Measurements from ENCODE around the gene NUDT16L1.

NUDT16L1 gene

DNA sequence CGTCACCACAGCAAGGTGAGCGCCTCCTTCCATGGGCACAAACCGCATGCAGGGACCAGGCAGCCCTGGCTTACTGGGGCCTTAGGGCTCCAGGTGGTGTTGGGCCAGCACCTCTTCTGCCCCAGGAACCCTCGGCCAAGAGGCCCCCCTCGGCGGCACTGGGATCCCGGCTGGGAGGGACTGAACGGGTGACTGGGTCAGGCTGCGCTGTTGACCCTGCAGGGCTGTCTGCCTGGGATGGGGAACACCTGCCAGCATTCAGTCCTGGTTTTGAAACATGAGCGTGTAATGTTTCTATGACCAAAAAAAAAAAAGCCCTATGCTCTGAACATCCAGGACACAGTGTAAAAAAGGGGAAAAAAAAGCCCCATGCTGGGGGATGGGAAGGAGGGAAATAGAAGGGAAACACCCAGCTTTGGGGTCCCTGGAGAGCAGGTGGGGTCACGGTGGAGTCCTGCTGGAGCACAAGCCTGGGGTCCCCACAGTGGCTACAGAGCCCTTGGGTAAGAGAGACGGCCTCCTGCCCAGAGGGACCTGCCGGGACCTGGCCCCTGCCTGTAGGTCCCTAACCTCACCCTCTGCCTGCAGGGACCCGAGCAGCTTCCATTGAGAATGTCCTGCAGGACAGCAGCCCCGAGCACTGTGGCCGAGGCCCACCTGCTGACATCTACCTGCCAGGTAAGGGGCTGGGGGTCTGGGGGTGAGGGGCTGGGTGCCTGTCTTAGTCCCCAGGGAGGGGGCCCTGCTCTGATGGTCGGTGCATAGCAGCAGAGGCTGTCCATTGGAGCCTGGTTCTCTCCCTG is 9.9 kb upstream of the NUDT16L1 start:
- DNase-seq (no peak), ATAC-seq (no peak)

DNA sequence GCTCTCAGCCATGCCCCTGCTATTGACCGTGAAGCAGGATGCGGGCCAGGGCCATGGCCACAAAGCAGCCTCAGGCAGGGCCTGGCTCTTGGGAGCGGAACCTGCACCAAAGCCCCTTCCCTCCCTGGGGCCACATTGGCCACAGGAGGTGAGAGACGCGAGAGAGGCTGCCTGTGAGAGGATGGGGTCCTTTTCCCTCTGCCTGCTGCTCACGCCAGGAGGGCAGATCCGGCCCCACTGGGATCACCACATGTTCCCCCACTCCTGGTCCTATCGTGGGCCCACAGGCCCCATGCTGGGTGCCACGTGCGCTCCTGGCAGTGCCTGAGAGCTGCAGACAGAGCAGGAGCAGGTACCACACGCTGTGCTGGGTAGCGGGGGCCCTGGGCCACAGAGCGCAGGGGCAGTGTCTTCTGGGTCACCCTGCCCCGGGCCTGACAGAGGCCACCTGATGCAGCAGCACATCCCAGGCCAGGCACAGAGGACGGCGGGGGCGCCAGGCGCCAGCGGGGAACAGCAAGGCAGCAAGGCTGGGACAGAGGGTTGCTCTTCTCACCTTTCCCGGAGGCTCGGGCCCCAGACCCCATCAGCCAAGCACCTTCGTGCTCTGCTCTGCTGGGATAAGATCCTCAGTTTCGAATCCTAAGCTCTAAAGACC is 9.2 kb upstream of the NUDT16L1 start:
- ATAC-seq, result no peak

GRCh38 chr16:4684763-4685162 is 8.6 kb upstream of the NUDT16L1 start:
- no peak for DNase-seq
- ATAC-seq, result no peak

More for the DNA sequence above, 9.2 kb upstream of the NUDT16L1 start:
- no peak for DNase-seq

DNA sequence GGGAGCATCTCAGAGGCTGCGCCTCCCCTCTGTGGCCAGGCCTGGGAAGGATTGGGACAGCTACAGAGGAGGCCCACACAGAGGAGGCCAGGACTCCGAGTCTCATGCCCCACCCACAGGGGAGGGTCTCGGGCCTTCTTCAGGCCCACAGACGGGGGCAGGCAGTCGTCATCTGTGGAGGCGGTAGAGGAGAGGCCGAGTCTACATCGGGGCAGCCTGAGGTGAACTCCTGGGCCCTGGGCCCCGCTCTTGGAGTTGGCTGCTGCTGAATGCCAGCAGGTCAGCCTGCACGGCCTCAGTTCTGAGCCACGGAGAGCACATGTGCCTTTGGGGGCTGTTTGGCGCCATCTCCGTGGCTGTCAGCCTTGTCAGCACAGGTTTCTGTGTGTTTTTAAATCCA is 8.1 kb upstream of the NUDT16L1 start:
- DNase-seq (no peak), ATAC-seq (no peak)

- DNase-seq, result no peak
- no peak for ATAC-seq
Measured at GRCh38 chr16:4685776-4686496, 7.4 kb upstream of the NUDT16L1 start.

GRCh38 chr16:4686497-4687210 is 6.7 kb upstream of the NUDT16L1 start:
- ATAC-seq (no peak), DNase-seq (no peak)

DNA sequence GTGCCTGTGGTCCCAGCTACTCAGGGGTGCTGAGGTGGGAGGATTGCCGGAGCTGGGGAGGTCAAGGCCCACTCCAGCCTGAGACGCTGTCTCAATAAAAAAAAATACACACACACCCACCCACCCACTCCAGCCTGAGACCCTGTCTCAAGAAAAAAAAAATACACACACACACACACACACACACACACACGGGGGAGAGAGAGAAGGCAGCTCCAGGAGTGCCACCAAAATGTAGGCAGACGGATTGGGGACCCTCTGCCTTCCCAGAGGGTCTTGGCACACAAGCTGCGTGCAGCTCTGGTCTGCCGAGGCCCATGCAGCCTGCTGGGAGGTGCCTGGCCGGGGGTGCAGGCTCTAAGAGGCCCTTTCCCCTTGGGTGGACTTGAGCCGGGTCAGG is 5.9 kb upstream of the NUDT16L1 start:
- DNase-seq (no peak), ATAC-seq (no peak)

DNA sequence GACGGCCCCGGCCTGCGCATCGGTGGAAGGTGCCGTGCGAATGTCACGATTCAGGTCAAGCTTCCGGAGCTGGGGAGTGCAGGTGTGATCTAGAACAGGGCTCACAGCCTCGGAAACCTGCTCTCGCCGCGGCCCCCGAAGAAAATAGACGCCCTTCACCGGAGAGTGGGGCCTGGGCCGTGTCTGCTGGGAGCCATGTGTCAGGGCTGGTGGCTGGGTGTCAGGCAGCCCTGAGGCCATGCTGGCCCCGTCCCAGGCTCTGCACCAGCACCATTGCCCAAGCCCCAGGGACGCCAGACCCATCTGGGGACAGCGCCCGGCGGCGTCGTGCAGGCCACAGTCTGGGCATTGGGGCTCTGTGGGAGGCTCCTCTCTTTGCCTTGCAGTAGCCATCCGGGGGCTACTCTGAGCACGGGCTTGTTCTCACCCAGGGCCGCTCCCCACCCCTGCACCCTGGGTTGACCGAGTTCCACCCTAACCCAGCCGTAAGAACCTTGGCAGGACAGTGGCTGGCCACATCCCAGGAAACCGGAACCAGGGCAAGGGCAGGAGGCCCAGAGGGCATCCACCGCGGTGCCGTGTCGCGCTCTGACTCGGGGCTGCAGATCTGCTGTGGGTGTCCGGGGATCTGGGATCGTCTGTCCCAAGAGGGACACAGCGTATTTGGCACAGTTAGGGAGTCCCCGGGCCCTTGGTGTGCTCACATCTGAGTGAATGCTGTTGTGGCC is 5.3 kb upstream of the NUDT16L1 start:
- DNase-seq, result no peak
- no peak for ATAC-seq

GRCh38 chr16:4688674-4689045 is 4.7 kb upstream of the NUDT16L1 start:
- no peak for DNase-seq
- ATAC-seq, result no peak

DNA sequence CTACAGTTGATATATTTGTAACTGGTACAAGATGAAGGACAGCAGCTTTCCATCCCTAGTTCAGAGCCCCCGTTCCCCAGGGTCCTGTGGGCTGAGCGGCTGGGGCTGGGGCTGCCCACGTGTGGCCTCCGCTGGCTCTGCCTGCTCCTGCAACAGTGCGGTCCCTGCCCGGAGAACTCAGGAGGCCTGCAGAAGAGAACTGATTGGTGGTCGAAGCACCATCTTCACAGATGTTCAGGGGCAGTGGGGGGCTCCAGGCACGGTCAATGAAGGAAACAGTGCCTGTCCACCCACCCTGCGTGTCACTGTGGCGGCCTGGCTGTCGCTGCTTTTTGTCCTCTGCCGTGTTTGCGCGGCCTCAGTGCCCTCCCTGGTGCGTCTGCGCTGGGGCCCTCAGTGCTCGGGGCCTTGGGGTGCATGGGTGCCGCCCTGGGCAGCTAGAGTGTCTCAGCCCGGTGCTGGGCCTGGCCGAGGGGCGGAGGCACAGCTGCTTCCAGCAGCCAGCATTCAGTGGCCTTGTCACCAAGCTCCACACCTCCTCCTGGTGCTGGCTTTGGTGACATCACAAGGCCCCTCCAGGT is 4.2 kb upstream of the NUDT16L1 start:
- no peak for ATAC-seq
- DNase-seq, result no peak

DNA sequence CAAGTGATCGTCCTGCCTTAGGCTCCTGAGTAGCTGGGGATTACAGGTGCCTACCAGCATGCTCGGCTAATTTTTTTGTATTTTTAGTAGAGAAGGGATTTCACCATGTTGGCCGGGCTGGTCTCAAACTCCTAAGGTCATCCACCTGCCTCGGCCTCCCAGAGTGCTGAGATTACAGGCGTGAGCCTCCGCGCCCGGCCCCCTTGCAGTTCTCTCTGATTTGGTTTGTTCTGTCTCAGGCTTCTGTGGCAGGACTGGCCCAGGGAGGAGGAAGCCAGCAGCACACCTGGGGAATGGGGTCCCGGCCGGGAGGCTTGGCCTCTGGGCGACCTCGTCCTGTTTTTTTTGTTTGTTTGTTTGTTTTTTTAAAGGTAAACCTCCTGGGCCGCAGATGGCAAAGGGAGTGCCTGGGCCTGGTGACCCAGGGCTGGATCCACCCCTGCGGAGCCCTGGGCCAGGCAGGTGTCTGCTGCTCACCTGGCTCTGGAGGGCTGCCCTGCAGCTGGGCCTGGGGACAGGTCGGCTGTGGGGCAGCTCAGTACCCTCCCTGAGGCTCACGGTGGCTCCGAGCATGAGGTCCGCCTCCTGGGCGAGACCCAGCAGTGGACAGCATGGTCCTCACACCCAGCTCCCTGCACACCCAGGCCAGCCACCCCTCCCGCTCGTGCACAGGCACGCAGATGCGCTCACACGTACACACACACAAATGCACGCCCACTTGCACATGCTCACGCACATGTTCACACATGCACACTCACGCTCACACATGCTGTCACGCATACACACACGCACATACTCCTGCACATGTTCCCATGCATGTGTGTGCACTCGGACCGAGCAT is 3.3 kb upstream of the NUDT16L1 start:
- ATAC-seq (no peak), DNase-seq (no peak)

- DNase-seq, result no peak
- ATAC-seq, result no peak
Measured at GRCh38 chr16:4690946-4691665, 2.3 kb upstream of the NUDT16L1 start.

- DNase-seq, result no peak
- no peak for ATAC-seq
Measured at GRCh38 chr16:4691666-4692412, 1.5 kb upstream of the NUDT16L1 start.

DNA sequence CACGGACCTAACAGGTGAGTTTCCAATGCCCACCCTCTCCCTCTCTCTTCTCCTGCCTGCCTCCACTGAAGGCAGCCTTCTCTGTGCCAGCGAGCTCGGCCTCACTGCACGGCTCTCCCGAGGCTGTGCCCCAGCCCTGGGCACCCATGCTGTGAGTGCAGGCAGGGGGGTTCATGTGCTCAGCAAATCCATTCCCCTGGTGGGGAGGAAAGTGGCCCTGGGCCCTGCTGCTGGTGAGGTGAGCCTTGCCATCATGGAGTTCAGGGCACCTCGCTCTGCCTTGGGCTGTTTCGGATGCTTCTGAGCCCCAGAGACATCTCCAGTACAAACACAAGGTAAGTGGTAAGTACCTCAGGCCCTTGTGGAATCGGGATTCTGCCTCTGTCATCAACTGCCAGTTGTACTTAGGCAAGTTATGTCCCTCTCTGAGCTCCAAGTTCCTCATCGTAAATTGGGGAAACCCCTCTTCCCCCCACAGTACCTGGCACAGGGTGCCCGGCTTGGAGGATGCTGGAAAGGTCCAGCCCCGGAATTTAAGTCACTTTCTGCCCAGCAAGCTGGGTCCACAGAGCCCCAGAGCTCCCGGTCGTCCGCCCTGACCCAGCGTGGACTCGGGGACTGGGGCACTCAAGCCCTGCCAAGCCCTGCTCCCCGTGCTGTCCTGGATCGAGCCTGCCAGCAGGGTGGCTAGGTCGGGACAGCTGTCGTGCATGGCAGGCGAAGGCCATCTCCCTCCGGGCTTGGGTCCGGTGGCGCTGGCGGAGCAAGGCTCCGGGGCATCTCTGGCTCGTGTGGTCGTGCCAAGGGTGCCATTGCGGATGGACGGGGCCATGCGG is 684 bp upstream of the NUDT16L1 start:
- ATAC-seq (peak; percentile 2), DNase-seq (no peak)

GRCh38 chr16:4693956-4694641 is 737 bp downstream of the NUDT16L1 start:
- DNase-seq (peak; percentile 55), ATAC-seq (peak; percentile 2)

GRCh38 chr16:4694642-4695451 is 1.5 kb downstream of the NUDT16L1 start:
- ATAC-seq (no peak), DNase-seq (no peak)
